Muscle of arm (tissue), 12 donors: Measurements from ENCODE around the gene PSMG4. TPM values are rescaled to one million over a fixed set of nuclear protein-coding genes. Genes with fewer than 3 reads are reported as not detected.
"Not testable (repeated sequence)": the region's sequence is repeated elsewhere in the genome, so short reads cannot be mapped to it uniquely, and the experiment has no call there.

ENCODE experiments used
- DNase-seq: peaks from one replicate; pipeline ENCODE4 v3.0.0-alpha.2; 2013
- polyA plus RNA-seq, 12 donors: library from polyadenylated mRNA; unstranded; fragments of 120-200 nt; gene quantifications; one replicate each; pipeline ENCODE4 v1.2.1, GENCODE V29; 2013; ENCODE audit not compliant: insufficient read length in 12 of 12

PSMG4 gene
- polyA plus RNA-seq, 12 donors = 9.6 to 35.7 (median 12.4) TPM; not detected in 1

- no peak for DNase-seq
Measured at GRCh38 chr6:3228771-3229565, 29.8 kb upstream of the PSMG4 start.

- DNase-seq = no peak
Measured at GRCh38 chr6:3229566-3230178, 29.1 kb upstream of the PSMG4 start.

GRCh38 chr6:3230256-3230882, 28.4 kb upstream of the PSMG4 start:
- no peak for DNase-seq

GRCh38 chr6:3230900-3231246, 27.9 kb upstream of the PSMG4 start:
- DNase-seq = no peak

GRCh38 chr6:3231247-3232016, 27.3 kb upstream of the PSMG4 start:
- DNase-seq = peak; percentile 81

GRCh38 chr6:3232017-3232945, 26.5 kb upstream of the PSMG4 start:
- DNase-seq = no peak

- no peak for DNase-seq
Measured at GRCh38 chr6:3233321-3233720, 25.4 kb upstream of the PSMG4 start.

GRCh38 chr6:3233904-3234303, 24.8 kb upstream of the PSMG4 start:
- DNase-seq = no peak

GRCh38 chr6:3235486-3235885, 23.3 kb upstream of the PSMG4 start:
- no peak for DNase-seq

GRCh38 chr6:3236005-3236404, 22.7 kb upstream of the PSMG4 start:
- no peak for DNase-seq

- DNase-seq = no peak
Measured at GRCh38 chr6:3237761-3238662, 20.7 kb upstream of the PSMG4 start.

GRCh38 chr6:3239110-3239830, 19.5 kb upstream of the PSMG4 start:
- DNase-seq = no peak

- DNase-seq = no peak
Measured at GRCh38 chr6:3240595-3240994, 18.2 kb upstream of the PSMG4 start.

- not testable (repeated sequence) for DNase-seq
Measured at GRCh38 chr6:3241745-3242144, 17.0 kb upstream of the PSMG4 start.

GRCh38 chr6:3242768-3243167, 16.0 kb upstream of the PSMG4 start:
- DNase-seq = no peak

- DNase-seq = no peak
Measured at GRCh38 chr6:3244003-3244831, 14.5 kb upstream of the PSMG4 start.

- DNase-seq = not testable (repeated sequence)
Measured at GRCh38 chr6:3244832-3245161, 13.9 kb upstream of the PSMG4 start.

GRCh38 chr6:3245216-3245615, 13.5 kb upstream of the PSMG4 start:
- no peak for DNase-seq
